GM21360 (cell line): Measurements from ENCODE around the gene SLC38A6.

ENCODE experiments used
- ATAC-seq: cut with Tn5 transposase; IDR thresholded peaks from one replicate; pipeline ENCODE4 v1.9.1; 2021; ENCODE audit warnings: mild to moderate bottlenecking, moderate library complexity; ENCODE audit not compliant: unreplicated experiment

SLC38A6 gene

GRCh38 chr14:60980811-60981632, at the start of gene SLC38A6, which contains the start of gene TRMT5:
Gene SLC38A6, plus strand, starts transcription at chr14:60981245. Its CDS starts 33 bp downstream, at chr14:60981278.
Gene TRMT5, minus strand, starts transcription at chr14:60981079. Its CDS starts 106 bp downstream, at chr14:60980973.
- ATAC-seq, result peak; percentile 84

GRCh38 chr14:60933920-60934655, 47.0 kb upstream of the SLC38A6 start:
- no peak for ATAC-seq

- no peak for ATAC-seq
Observed at GRCh38 chr14:60935319-60935718, 45.7 kb upstream of the SLC38A6 start.

GRCh38 chr14:60943637-60944032, 37.4 kb upstream of the SLC38A6 start:
- ATAC-seq, result no peak

- no peak for ATAC-seq
Observed at GRCh38 chr14:60944204-60944603, 36.8 kb upstream of the SLC38A6 start.

- ATAC-seq, result no peak
Observed at GRCh38 chr14:60945984-60946383, 35.1 kb upstream of the SLC38A6 start.

GRCh38 chr14:60946773-60947172, 34.3 kb upstream of the SLC38A6 start:
- ATAC-seq, result no peak

- no peak for ATAC-seq
Observed at GRCh38 chr14:60951776-60952435, 29.1 kb upstream of the SLC38A6 start.

GRCh38 chr14:60956202-60956601, 24.8 kb upstream of the SLC38A6 start:
- no peak for ATAC-seq

- no peak for ATAC-seq
Observed at GRCh38 chr14:60956632-60957031, 24.4 kb upstream of the SLC38A6 start.

GRCh38 chr14:60958146-60958545, 22.9 kb upstream of the SLC38A6 start:
- ATAC-seq, result no peak

- ATAC-seq, result no peak
Observed at GRCh38 chr14:60963761-60964160, 17.3 kb upstream of the SLC38A6 start.

- no peak for ATAC-seq
Observed at GRCh38 chr14:60964904-60965303, 16.1 kb upstream of the SLC38A6 start.

- no peak for ATAC-seq
Observed at GRCh38 chr14:60965402-60965801, 15.6 kb upstream of the SLC38A6 start.

- ATAC-seq, result no peak
Observed at GRCh38 chr14:60968099-60968498, 12.9 kb upstream of the SLC38A6 start.

- ATAC-seq, result no peak
Observed at GRCh38 chr14:60968671-60969070, 12.4 kb upstream of the SLC38A6 start.

- no peak for ATAC-seq
Observed at GRCh38 chr14:60970146-60970545, 10.9 kb upstream of the SLC38A6 start.

- no peak for ATAC-seq
Observed at GRCh38 chr14:60971271-60971670, 9.8 kb upstream of the SLC38A6 start.

- no peak for ATAC-seq
Observed at GRCh38 chr14:60972295-60972694, 8.8 kb upstream of the SLC38A6 start.

GRCh38 chr14:60973070-60973469, 8.0 kb upstream of the SLC38A6 start:
- ATAC-seq, result no peak

GRCh38 chr14:60974090-60974651, 6.9 kb upstream of the SLC38A6 start:
- no peak for ATAC-seq
